NB4 (cell line): ENCODE results near the gene NDUFB10.

ENCODE experiments used
- CTCF ChIP-seq: IDR thresholded peaks from one replicate; pipeline ENCODE4 v1.5.1; 2012; ENCODE audit warnings: low read depth, low read length
- MAX ChIP-seq: IDR thresholded peaks from 2 replicates; pipeline ENCODE4 v1.6.1; 2011; ENCODE audit warnings: low read depth, low read length
- MYC ChIP-seq: IDR thresholded peaks from 2 replicates; pipeline ENCODE4 v1.6.1; 2011; ENCODE audit warnings: low read depth, low read length
- POLR2A ChIP-seq: IDR thresholded peaks from 2 replicates; pipeline ENCODE4 v1.6.1; 2011; ENCODE audit warnings: mild to moderate bottlenecking; ENCODE audit not compliant: insufficient read length; ENCODE audit errors: extremely low read depth

GRCh38 chr16:1909561-1910231 lies 49.6 kb upstream of the NDUFB10 start:
- no peak for TF ChIP-seq POLR2A
- no peak for TF ChIP-seq CTCF
- no peak for TF ChIP-seq MAX
- no peak for TF ChIP-seq MYC
